HCT116 (cell line): ENCODE results near the gene AHNAK. TPM values are rescaled to one million over a fixed set of nuclear protein-coding genes. Genes with fewer than 3 reads are reported as not detected.

Experiments
- ATAC-seq: fragments of 200-7000 bp; cut with Tn5 transposase; 2 replicates; pipeline ENCODE4 v1.9.1; 2020; ENCODE audit warnings: mild to moderate bottlenecking, moderate library complexity
- BruUV-seq: library from RNA; stranded (reverse); fragments of 400-500 nt; replicated peaks from 2 replicates; lab custom pipeline; 2021; lab: Mats Ljungman, UMichigan
- CTCF ChIA-PET: fragments of 300-600 bp; sonication (Branson Sonifier 250); formaldehyde crosslinking; loops from one replicate; lab custom pipeline; 2021; ENCODE audit warnings: antibody characterized with exemption; lab: Charles Lee
- POLR2A ChIA-PET: fragments of 300-600, 350-600 bp; sonication (Branson Sonifier 250); formaldehyde crosslinking; loops from one replicate; lab custom pipeline; 2021; ENCODE audit warnings: antibody characterized with exemption; lab: Charles Lee
- RAD21 ChIA-PET, 2 experiments: fragments of 300-600 bp; sonication (Branson Sonifier 250); formaldehyde crosslinking; loops; one replicate each; lab custom pipeline; 2023; ENCODE audit warnings: low total read pairs in 2 of 2; ENCODE audit not compliant: uncharacterized antibody in 2 of 2, unreplicated experiment in 2 of 2, low non-redundant PET in 1 of 2; lab: Charles Lee
- DNase-seq: peaks from one replicate; pipeline ENCODE4 v3.0.0-alpha.2; 2010; ENCODE audit warnings: low read depth, low spot score
- H2AFZ ChIP-seq: fragments of 200-600 bp; shearing (Covaris generic), sonication (generic); 2 replicates; pipeline ENCODE4 v1.6.1; 2017; ENCODE audit warnings: low read depth, mixed run types, mixed read lengths, antibody characterized with exemption, low read length; ENCODE audit not compliant: poor library complexity, severe bottlenecking
- H3K27ac ChIP-seq: 2 replicates; pipeline ENCODE4 v1.5.1; 2012; ENCODE audit warnings: low read depth, low read length
- H3K27me3 ChIP-seq: fragments of 200-600 bp; sonication (generic); 2 replicates; pipeline ENCODE4 v1.6.1; 2016; ENCODE audit warnings: mixed run types, low read length, mixed read lengths; ENCODE audit not compliant: insufficient read depth
- H3K36me3 ChIP-seq, 2 experiments: fragments of 200-500 bp in 1 of 2; fragments of 200-600 bp in 1 of 2; sonication (Bioruptor generic) in 1 of 2; sonication (generic) in 1 of 2; 2 replicates each; pipeline versions ENCODE4 v1.5.1 to v1.6.1; 2014 to 2016; ENCODE audit warnings: low read length in 2 of 2, inconsistent platforms in 1 of 2, mixed read lengths in 1 of 2, mixed run types in 1 of 2; ENCODE audit not compliant: insufficient read depth in 2 of 2, control insufficient read depth in 1 of 2
- H3K4me1 ChIP-seq, 2 experiments: fragments of 200-600 bp in 1 of 2; sonication (generic) in 1 of 2; 2 replicates each; pipeline versions ENCODE4 v1.5.1 to v1.6.1; 2012 to 2017; ENCODE audit warnings: low read length in 2 of 2, inconsistent platforms in 1 of 2, mild to moderate bottlenecking in 1 of 2, mixed read lengths in 1 of 2, mixed run types in 1 of 2, moderate library complexity in 1 of 2; ENCODE audit not compliant: insufficient read depth in 2 of 2, control insufficient read depth in 1 of 2
- H3K4me2 ChIP-seq: fragments of 200-600 bp; sonication (generic); 2 replicates; pipeline ENCODE4 v1.6.1; 2017; ENCODE audit warnings: mixed run types, low read length, mixed read lengths
- H3K4me3 ChIP-seq, 2 experiments: fragments of 200-600 bp in 1 of 2; sonication (generic) in 1 of 2; replicated peaks in 1 of 2; 2 replicates each; pipeline ENCODE4 v1.5.1; 2011 to 2016; ENCODE audit warnings: low read length in 2 of 2, control low read depth in 1 of 2, low read depth in 1 of 2, mild to moderate bottlenecking in 1 of 2, mixed read lengths in 1 of 2, mixed run types in 1 of 2
- H3K79me2 ChIP-seq: fragments of 200-600 bp; sonication (generic); 2 replicates; pipeline ENCODE4 v1.6.1; 2017; ENCODE audit warnings: mild to moderate bottlenecking, mixed run types, low read length, moderate library complexity, mixed read lengths; ENCODE audit not compliant: insufficient read depth
- H3K9ac ChIP-seq: fragments of 200-600 bp; sonication (generic); 2 replicates; pipeline ENCODE4 v1.6.1; 2016; ENCODE audit warnings: low read length, mixed read lengths
- H3K9me2 ChIP-seq: fragments of 200-600 bp; sonication (generic), shearing (Covaris generic); 2 replicates; pipeline ENCODE4 v1.6.1; 2017; ENCODE audit warnings: mixed run types, mild to moderate bottlenecking, moderate library complexity; ENCODE audit not compliant: insufficient read depth
- H3K9me3 ChIP-seq, 2 experiments: fragments of 200-500 bp in 1 of 2; fragments of 200-600 bp in 1 of 2; sonication (Bioruptor generic) in 1 of 2; sonication (generic) in 1 of 2; 2 replicates each; pipeline ENCODE4 v1.6.1; 2014 to 2017; ENCODE audit warnings: low read length in 2 of 2, mixed read lengths in 2 of 2, inconsistent platforms in 1 of 2, low read depth in 1 of 2, mild to moderate bottlenecking in 1 of 2, mixed run types in 1 of 2, moderate library complexity in 1 of 2; ENCODE audit not compliant: control insufficient read depth in 1 of 2, insufficient read depth in 1 of 2
- H4K20me1 ChIP-seq: fragments of 200-600 bp; sonication (generic), shearing (Covaris generic); 2 replicates; pipeline ENCODE4 v1.6.1; 2017; ENCODE audit warnings: mixed run types, mild to moderate bottlenecking, moderate library complexity; ENCODE audit not compliant: insufficient read depth
- CBX3 ChIP-seq: IDR thresholded peaks from 2 replicates; pipeline ENCODE4 v1.6.1; 2012; ENCODE audit warnings: low read depth
- EGR1 ChIP-seq: IDR thresholded peaks from 2 replicates; pipeline ENCODE4 v1.6.1; 2012; ENCODE audit warnings: low read depth
- ELF1 ChIP-seq: IDR thresholded peaks from 2 replicates; pipeline ENCODE4 v1.6.1; 2012; ENCODE audit warnings: low read depth, borderline replicate concordance
- POLR2AphosphoS5 ChIP-seq: IDR thresholded peaks from 2 replicates; pipeline ENCODE4 v1.6.1; 2011; ENCODE audit warnings: mild to moderate bottlenecking, low read depth, low read length, moderate library complexity
- REST ChIP-seq: IDR thresholded peaks from 2 replicates; pipeline ENCODE4 v1.6.1; 2012; ENCODE audit warnings: low read depth
- SIN3A ChIP-seq: IDR thresholded peaks from 2 replicates; pipeline ENCODE4 v1.6.1; 2012; ENCODE audit warnings: low read depth
- SP1 ChIP-seq: IDR thresholded peaks from 2 replicates; pipeline ENCODE4 v1.6.1; 2012; ENCODE audit warnings: low read depth
- TCF7L2 ChIP-seq: IDR thresholded peaks from 2 replicates; pipeline ENCODE4 v1.7.0; 2011; ENCODE audit warnings: borderline replicate concordance, inconsistent platforms; ENCODE audit not compliant: insufficient read depth, insufficient read length; ENCODE audit errors: extremely low read depth
- ZBTB33 ChIP-seq: IDR thresholded peaks from 2 replicates; pipeline ENCODE4 v1.6.1; 2011; ENCODE audit warnings: mild to moderate bottlenecking, low read length, moderate library complexity; ENCODE audit not compliant: insufficient replicate concordance; ENCODE audit errors: extremely low read depth
- intact Hi-C: fragments of 100-400 bp; cut with micrococcal nuclease; formaldehyde crosslinking; loops from 2 replicates; pipeline ENCODE4 v1.10.0; 2022
- total RNA-seq: library from RNA; stranded (reverse); gene quantifications from one replicate; pipeline ENCODE4 v1.2.1, GENCODE V29; 2021; ENCODE audit not compliant: unreplicated experiment

The AHNAK gene
- total RNA-seq, 1 experiment from 2014 or later = 239 TPM

GRCh38 chr11:62411524-62411923 is 135.1 kb downstream of the AHNAK start:
- intact Hi-C loops = no loop called here
- ChIA-PET CTCF (interaction anchor here (1.6 to 1.8 kb wide), 2 partner anchors 13 to 17 kb away, joined by 7 to 8 read pairs; no protein-coding TSS in a partner anchor), POLR2A (no interaction called here), RAD21 (no interaction called here)
- Histone ChIP-seq H4K20me1 (no peaks in the 10 kb centered on the region), H3K36me3 (no peaks in the 10 kb centered on the region), H3K4me2 (no peak overlapping the region), H3K4me3 (no peak overlapping the region), H2AFZ (no peak overlapping the region), H3K79me2 (no peaks in the 10 kb centered on the region), H3K9me2 (no peaks in the 10 kb centered on the region), H3K9ac (no peak overlapping the region), H3K27me3 (no peaks in the 10 kb centered on the region), H3K27ac (no peak overlapping the region), H3K4me1 (peaks cover 0 to 4% of the 10 kb centered on the region in 2 experiments; a peak in 1 of 4 replicates), H3K9me3 (no peaks in the 10 kb centered on the region)
- TF ChIP-seq ELF1 = no peak
- TF ChIP-seq SP1 = no peak
- TF ChIP-seq SIN3A = no peak
- no peak for TF ChIP-seq ZBTB33
- no peak for TF ChIP-seq POLR2AphosphoS5
- TF ChIP-seq TCF7L2 = no peak
- TF ChIP-seq EGR1 = no peak
- no peak for TF ChIP-seq REST
- TF ChIP-seq CBX3 = no peak
- DNase-seq (no peak), ATAC-seq (0 out of 2 replicates have a peak, but pooled peaks have one; percentile 22)
- no TSS peak for BruUV-seq
